ENCODE measurements around the gene PGAP3. TPM values are rescaled to one million over a fixed set of nuclear protein-coding genes. Genes with fewer than 3 reads are reported as not detected.

Gene PGAP3
- polyA plus RNA-seq, 1 experiment: 9.6 TPM

DNA sequence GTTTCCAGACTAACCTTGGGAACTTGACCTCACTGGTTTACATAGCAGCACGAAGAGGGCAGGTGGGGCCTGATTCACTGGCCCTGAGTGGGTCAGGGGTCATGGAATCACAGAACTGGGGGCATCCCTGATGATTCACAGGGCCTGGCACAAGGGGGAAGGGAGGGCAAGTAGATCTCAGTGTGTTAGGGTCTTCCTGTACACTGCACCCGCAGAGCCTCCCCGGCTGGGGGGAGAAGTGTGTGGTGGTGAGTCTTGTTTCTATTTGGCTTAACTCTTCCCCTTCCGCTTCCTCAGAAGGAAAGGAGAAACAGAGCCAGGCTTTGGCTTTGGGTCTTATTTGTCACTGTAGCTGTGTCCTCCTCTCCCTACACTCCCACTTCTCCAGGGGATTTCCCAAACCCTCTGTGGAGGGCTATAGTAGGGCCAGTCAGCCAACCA lies 47.2 kb downstream of the PGAP3 start:
- CTCF ChIA-PET: interaction anchor here (1.4 to 5.8 kb wide), 3 partner anchors 13 to 20 kb away, joined by 3 to 28 read pairs (median 12); no protein-coding TSS in a partner anchor
- no peak overlapping the region for H3K4me3 ChIP-seq (ENCODE audit: low read depth, low read length)
- no peaks in the 10 kb centered on the region for H3K9me3 ChIP-seq (ENCODE audit: control insufficient read depth, insufficient read depth, low read length)
- POLR2A ChIA-PET: interaction anchor here (1.0 kb wide), 1 partner anchor 10 kb away, joined by 3 read pairs; no protein-coding TSS in a partner anchor
- TF ChIP-seq, protein P1, sequence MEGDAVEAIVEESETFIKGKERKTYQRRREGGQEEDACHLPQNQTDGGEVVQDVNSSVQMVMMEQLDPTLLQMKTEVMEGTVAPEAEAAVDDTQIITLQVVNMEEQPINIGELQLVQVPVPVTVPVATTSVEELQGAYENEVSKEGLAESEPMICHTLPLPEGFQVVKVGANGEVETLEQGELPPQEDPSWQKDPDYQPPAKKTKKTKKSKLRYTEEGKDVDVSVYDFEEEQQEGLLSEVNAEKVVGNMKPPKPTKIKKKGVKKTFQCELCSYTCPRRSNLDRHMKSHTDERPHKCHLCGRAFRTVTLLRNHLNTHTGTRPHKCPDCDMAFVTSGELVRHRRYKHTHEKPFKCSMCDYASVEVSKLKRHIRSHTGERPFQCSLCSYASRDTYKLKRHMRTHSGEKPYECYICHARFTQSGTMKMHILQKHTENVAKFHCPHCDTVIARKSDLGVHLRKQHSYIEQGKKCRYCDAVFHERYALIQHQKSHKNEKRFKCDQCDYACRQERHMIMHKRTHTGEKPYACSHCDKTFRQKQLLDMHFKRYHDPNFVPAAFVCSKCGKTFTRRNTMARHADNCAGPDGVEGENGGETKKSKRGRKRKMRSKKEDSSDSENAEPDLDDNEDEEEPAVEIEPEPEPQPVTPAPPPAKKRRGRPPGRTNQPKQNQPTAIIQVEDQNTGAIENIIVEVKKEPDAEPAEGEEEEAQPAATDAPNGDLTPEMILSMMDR (IDR thresholded peaks at IDR 0.05; ENCODE audit: low read depth, low read length): no peak
- no peak overlapping the region for H3K27ac ChIP-seq (ENCODE audit: low read depth, low read length)
- DNase-seq (ENCODE audit: low read depth, low spot score): no peak
- H3K27me3 ChIP-seq (ENCODE audit: control insufficient read depth, insufficient read depth, low read length): no peaks in the 10 kb centered on the region

DNA sequence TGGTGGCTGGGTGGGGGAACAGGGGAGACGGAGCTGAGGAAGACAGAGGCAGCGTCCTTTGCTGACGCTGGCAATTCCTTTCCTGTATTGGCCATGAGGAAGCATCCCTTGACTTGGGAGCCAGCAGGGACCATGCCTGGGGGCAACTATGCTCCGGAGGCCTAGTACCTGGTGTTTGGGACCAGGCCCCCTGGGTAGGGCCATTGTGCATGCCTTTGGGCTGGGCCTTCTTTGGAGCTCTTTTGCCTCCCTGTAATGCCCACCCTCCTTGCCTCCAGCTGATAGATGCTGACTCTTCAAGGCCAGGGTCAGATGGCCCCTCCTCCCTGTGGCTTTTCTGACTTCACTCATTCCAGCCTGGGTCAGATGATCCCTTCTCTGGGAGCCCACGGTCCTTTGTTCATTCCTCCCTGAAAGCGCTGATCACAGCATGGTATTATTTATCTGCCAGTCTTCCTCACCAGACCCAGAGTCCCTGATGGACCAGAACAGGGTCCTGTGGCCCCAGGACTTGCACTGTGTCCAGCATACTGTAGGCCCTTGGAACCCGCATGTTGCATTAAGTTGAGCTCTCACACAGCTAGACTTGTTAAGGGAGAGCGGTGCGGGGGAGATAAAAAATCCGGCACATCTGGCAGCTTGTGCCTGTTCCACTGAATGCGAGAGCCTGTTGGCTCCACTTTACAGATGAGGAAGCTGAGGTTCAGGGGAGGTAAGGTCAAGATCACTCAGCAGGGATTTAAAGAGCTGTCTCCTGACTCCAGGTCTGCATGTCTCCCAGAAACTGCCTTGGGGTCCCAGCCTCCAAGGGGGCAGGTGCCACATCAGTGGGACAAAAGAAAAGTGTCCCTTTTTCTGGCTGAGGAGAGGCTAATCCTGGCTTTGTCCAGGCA lies 48.0 kb downstream of the PGAP3 start:
- POLR2A ChIA-PET: interaction anchor here (1.0 kb wide), 1 partner anchor 10 kb away, joined by 3 read pairs; no protein-coding TSS in a partner anchor
- TF ChIP-seq, protein P1 (IDR thresholded peaks at IDR 0.05; ENCODE audit: low read depth, low read length): no peak
- no peaks in the 10 kb centered on the region for H3K27me3 ChIP-seq (ENCODE audit: control insufficient read depth, insufficient read depth, low read length)
- DNase-seq (ENCODE audit: low read depth, low spot score): no peak
- no peaks in the 10 kb centered on the region for H3K9me3 ChIP-seq (ENCODE audit: control insufficient read depth, insufficient read depth, low read length)
- CTCF ChIA-PET: interaction anchor here (1.0 to 5.8 kb wide), 4 partner anchors 12 to 19 kb away, joined by 3 to 28 read pairs (median 8); no protein-coding TSS in a partner anchor
- H3K27ac ChIP-seq (ENCODE audit: low read depth, low read length): no peak overlapping the region
- no peak overlapping the region for H3K4me3 ChIP-seq (ENCODE audit: low read depth, low read length)

DNA sequence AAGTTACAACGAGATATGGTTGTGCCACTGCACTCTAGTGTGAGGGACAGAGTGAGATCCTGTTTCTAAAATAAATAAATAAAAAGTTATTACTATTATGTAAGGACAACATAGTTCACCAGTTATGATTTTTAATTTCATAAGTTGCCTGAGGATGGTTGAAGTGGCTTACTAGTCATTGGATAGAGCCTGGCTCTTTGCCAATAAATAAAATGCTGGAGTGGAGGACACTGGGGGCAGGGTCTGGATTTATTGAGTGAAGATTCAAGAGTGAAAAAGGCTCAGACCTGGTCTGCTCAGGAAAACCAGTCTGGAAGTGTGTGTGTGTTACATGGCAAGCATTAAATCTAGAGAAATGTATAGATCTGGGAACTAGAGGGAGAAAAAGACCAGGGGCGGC lies 48.8 kb downstream of the PGAP3 start:
- Histone ChIP-seq H3K9me3 (ENCODE audit: control insufficient read depth, insufficient read depth, low read length) (no peaks in the 10 kb centered on the region), H3K4me3 (ENCODE audit: low read depth, low read length) (no peak overlapping the region), H3K27ac (ENCODE audit: low read depth, low read length) (no peak overlapping the region), H3K27me3 (ENCODE audit: control insufficient read depth, insufficient read depth, low read length) (no peaks in the 10 kb centered on the region)
- POLR2A ChIA-PET: no interaction called here
- TF ChIP-seq, protein P1 (IDR thresholded peaks at IDR 0.05; ENCODE audit: low read depth, low read length): no peak
- CTCF ChIA-PET: interaction anchor here (1.0 to 5.8 kb wide), 4 partner anchors 11 to 18 kb away, joined by 3 to 28 read pairs (median 8); no protein-coding TSS in a partner anchor
- no peak for DNase-seq (ENCODE audit: low read depth, low spot score)

DNA sequence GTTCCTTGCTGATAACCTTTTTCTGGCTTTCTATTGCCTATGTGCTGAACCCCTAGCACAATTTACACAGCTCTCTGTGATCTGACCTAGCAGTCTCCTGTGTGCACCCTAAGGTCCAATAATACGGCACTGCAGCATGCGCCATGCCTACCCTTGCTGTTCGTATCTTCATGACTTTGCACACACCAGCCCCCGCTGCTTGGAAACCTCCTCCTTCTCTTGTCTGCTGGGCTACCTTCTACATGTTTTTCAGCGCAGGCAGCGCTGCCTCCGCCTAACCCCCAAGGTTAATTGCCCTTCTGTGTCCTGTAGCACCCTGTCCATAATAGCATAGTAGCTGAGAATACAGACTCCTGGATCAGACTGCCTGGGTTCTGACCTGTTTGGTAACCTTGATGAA lies 49.5 kb downstream of the PGAP3 start:
- no peak for DNase-seq (ENCODE audit: low read depth, low spot score)
- Histone ChIP-seq H3K4me3 (ENCODE audit: low read depth, low read length) (peak overlapping the region; percentile 92), H3K27me3 (ENCODE audit: control insufficient read depth, insufficient read depth, low read length) (peaks cover under 1% of the 10 kb centered on the region), H3K27ac (ENCODE audit: low read depth, low read length) (no peak overlapping the region), H3K9me3 (ENCODE audit: control insufficient read depth, insufficient read depth, low read length) (no peaks in the 10 kb centered on the region)
- TF ChIP-seq, protein P1 (IDR thresholded peaks at IDR 0.05; ENCODE audit: low read depth, low read length): no peak
- POLR2A ChIA-PET: no interaction called here
- CTCF ChIA-PET: interaction anchor here (0.8 to 5.8 kb wide), 5 partner anchors 10 to 17 kb away, joined by 3 to 28 read pairs (median 6); no protein-coding TSS in a partner anchor
